Measurements from ENCODE around the gene GCN1.

- TF ChIP-seq CTCF (IDR thresholded peaks at IDR 0.05) (no peak), POLR2A (IDR thresholded peaks at IDR 0.05) (no peak)
Observed at GRCh38 chr12:120095331-120095730, 99.2 kb downstream of the GCN1 start.
